HepG2 (cell line): ENCODE results near the gene MEG3. TPM values are rescaled to one million over a fixed set of nuclear protein-coding genes. Genes with fewer than 3 reads are reported as not detected.
A peak's percentile ranks its signal among the peaks of the same experiment; 100 is the strongest.

Experiments used
- ARID2 ChIP-seq: sonication (generic); formaldehyde crosslinking; IDR thresholded peaks from 2 replicates; pipeline ENCODE4 v1.8.1; 2022; ENCODE audit warnings: mild to moderate bottlenecking, missing genetic modification reagents, borderline replicate concordance
- CEBPB ChIP-seq: IDR thresholded peaks from 2 replicates; pipeline ENCODE4 v1.6.1; 2011; ENCODE audit warnings: low read depth, low read length, improper control_type of control experiment, borderline replicate concordance
- FOXM1 ChIP-seq: sonication (generic); formaldehyde crosslinking; IDR thresholded peaks from 2 replicates; pipeline ENCODE4 v1.5.0; 2020; ENCODE audit warnings: missing genetic modification reagents
- HDAC2 ChIP-seq: sonication (generic); formaldehyde crosslinking; IDR thresholded peaks from 2 replicates; pipeline ENCODE4 v1.4.0; 2020; ENCODE audit warnings: missing genetic modification reagents
- JUNB ChIP-seq: sonication (generic); formaldehyde crosslinking; IDR thresholded peaks from 2 replicates; pipeline ENCODE4 v1.8.0; 2022; ENCODE audit warnings: missing genetic modification reagents, mild to moderate bottlenecking, borderline replicate concordance
- KLF11 ChIP-seq: IDR thresholded peaks from 2 replicates; pipeline ENCODE4 v1.6.1; 2016; ENCODE audit warnings: missing compliant biosample characterization
- MIER2 ChIP-seq: IDR thresholded peaks from 2 replicates; pipeline ENCODE4 v1.6.1; 2016; ENCODE audit warnings: missing biosample characterization, missing genetic modification reagents
- TOE1 ChIP-seq: sonication (generic); formaldehyde crosslinking; IDR thresholded peaks from 2 replicates; pipeline ENCODE4 v1.4.0; 2020; ENCODE audit warnings: mild to moderate bottlenecking, missing genetic modification reagents
- ZBTB2 ChIP-seq: sonication (generic); formaldehyde crosslinking; IDR thresholded peaks from 2 replicates; pipeline ENCODE4 v1.8.0; 2022; ENCODE audit warnings: low read depth, missing genetic modification reagents
- ZC3H4 ChIP-seq: sonication (generic); formaldehyde crosslinking; IDR thresholded peaks from 2 replicates; pipeline ENCODE4 v1.4.0; 2020; ENCODE audit warnings: missing genetic modification reagents, borderline replicate concordance
- ZFY ChIP-seq: sonication (generic); formaldehyde crosslinking; IDR thresholded peaks from 2 replicates; pipeline ENCODE4 v1.4.0; 2020; ENCODE audit warnings: missing genetic modification reagents
- ZNF552 ChIP-seq: sonication (generic); formaldehyde crosslinking; IDR thresholded peaks from 2 replicates; pipeline ENCODE4 v1.9.0; 2022; ENCODE audit warnings: missing genetic modification reagents, mild to moderate bottlenecking, borderline replicate concordance
- ZNF777 ChIP-seq: sonication (generic); formaldehyde crosslinking; IDR thresholded peaks from 2 replicates; pipeline ENCODE4 v1.4.0; 2020; ENCODE audit warnings: missing genetic modification reagents
- ZNF792 ChIP-seq: IDR thresholded peaks from 2 replicates; pipeline ENCODE4 v1.6.1; 2016
- ZSCAN5A ChIP-seq: sonication (generic); formaldehyde crosslinking; IDR thresholded peaks from 2 replicates; pipeline ENCODE4 v1.8.0; 2022; ENCODE audit warnings: mild to moderate bottlenecking, missing genetic modification reagents, borderline replicate concordance
- polyA plus RNA-seq, 8 experiments: library from polyadenylated mRNA; depleted of rRNA in 3 of 8; stranded (reverse) in 7 of 8; unstranded in 1 of 8; fragments of >200 nt; fragmentation: Illumina TruSeq in 4 of 8; extraction: Trizol in 4 of 8; gene quantifications; 2 replicates each; pipeline versions ENCODE4 v1.2.1 to v1.2.3, GENCODE V29; 2011 to 2016; ENCODE audit warnings: low read depth in 4 of 8, missing spikeins in 1 of 8, mixed read lengths in 1 of 8; ENCODE audit not compliant: insufficient read depth in 1 of 8
- total RNA-seq, 5 experiments: library from RNA; depleted of rRNA; stranded (reverse); fragments of >200 nt; fragmentation: Illumina TruSeq; extraction: Trizol; gene quantifications; 2 replicates each; pipeline ENCODE4 v1.2.3, GENCODE V29; 2016; ENCODE audit warnings: low read depth in 1 of 5
- TF ChIP-seq, protein P1 (sequence below): sonication (generic); formaldehyde crosslinking; IDR thresholded peaks from 2 replicates; pipeline ENCODE4 v1.5.0; 2020; ENCODE audit warnings: mild to moderate bottlenecking, missing genetic modification reagents
- TF ChIP-seq, protein P2 (sequence below): sonication (generic); formaldehyde crosslinking; IDR thresholded peaks from 2 replicates; pipeline ENCODE4 v1.4.0; 2020; ENCODE audit warnings: missing genetic modification reagents, borderline replicate concordance
- TF ChIP-seq, protein P3 (sequence below): sonication (generic); IDR thresholded peaks from 2 replicates; pipeline ENCODE4 v1.6.1; 2016; ENCODE audit warnings: low read depth, borderline replicate concordance

MEG3 gene
- total and polyA plus RNA-seq, 2 of the 13 experiments (the other 11 are each of a cell fraction or from before 2014, with no cell fraction given) = 0.17 TPM; not detected in 1

GRCh38 chr14:100816950-100817901 lies 8.7 kb upstream of the MEG3 start (continued):
- TF ChIP-seq ZNF552 (CRISPR knock-in tag) (peak; percentile 90), MIER2 (CRISPR knock-in tag) (peak; percentile 78), ARID2 (CRISPR knock-in tag) (no peak), CEBPB (peak; percentile 94), ZNF792 (CRISPR knock-in tag) (peak; percentile 70; the same call in 1 of the 2 replicates), JUNB (CRISPR knock-in tag) (peak; percentile 78; the same call in 1 of the 2 replicates), HDAC2 (peak; percentile 99), ZFY (CRISPR knock-in tag) (peak; percentile 31), ZSCAN5A (CRISPR knock-in tag) (0 out of 2 replicates have a peak, but pooled peaks have one; percentile 75), KLF11 (CRISPR knock-in tag) (peak; percentile 56; the same call in 1 of the 2 replicates), TOE1 (CRISPR knock-in tag) (0 out of 2 replicates have a peak, but pooled peaks have one; percentile 28), ZNF777 (CRISPR knock-in tag) (no peak), FOXM1 (CRISPR knock-in tag) (no peak), ZC3H4 (CRISPR knock-in tag) (peak; percentile 81), ZBTB2 (0 out of 2 replicates have a peak, but pooled peaks have one; percentile 50)
- TF ChIP-seq, protein P1, sequence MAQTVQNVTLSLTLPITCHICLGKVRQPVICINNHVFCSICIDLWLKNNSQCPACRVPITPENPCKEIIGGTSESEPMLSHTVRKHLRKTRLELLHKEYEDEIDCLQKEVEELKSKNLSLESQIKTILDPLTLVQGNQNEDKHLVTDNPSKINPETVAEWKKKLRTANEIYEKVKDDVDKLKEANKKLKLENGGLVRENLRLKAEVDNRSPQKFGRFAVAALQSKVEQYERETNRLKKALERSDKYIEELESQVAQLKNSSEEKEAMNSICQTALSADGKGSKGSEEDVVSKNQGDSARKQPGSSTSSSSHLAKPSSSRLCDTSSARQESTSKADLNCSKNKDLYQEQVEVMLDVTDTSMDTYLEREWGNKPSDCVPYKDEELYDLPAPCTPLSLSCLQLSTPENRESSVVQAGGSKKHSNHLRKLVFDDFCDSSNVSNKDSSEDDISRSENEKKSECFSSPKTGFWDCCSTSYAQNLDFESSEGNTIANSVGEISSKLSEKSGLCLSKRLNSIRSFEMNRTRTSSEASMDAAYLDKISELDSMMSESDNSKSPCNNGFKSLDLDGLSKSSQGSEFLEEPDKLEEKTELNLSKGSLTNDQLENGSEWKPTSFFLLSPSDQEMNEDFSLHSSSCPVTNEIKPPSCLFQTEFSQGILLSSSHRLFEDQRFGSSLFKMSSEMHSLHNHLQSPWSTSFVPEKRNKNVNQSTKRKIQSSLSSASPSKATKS = peak; percentile 84; the same call in 1 of the 2 replicates
- TF ChIP-seq, protein P2, sequence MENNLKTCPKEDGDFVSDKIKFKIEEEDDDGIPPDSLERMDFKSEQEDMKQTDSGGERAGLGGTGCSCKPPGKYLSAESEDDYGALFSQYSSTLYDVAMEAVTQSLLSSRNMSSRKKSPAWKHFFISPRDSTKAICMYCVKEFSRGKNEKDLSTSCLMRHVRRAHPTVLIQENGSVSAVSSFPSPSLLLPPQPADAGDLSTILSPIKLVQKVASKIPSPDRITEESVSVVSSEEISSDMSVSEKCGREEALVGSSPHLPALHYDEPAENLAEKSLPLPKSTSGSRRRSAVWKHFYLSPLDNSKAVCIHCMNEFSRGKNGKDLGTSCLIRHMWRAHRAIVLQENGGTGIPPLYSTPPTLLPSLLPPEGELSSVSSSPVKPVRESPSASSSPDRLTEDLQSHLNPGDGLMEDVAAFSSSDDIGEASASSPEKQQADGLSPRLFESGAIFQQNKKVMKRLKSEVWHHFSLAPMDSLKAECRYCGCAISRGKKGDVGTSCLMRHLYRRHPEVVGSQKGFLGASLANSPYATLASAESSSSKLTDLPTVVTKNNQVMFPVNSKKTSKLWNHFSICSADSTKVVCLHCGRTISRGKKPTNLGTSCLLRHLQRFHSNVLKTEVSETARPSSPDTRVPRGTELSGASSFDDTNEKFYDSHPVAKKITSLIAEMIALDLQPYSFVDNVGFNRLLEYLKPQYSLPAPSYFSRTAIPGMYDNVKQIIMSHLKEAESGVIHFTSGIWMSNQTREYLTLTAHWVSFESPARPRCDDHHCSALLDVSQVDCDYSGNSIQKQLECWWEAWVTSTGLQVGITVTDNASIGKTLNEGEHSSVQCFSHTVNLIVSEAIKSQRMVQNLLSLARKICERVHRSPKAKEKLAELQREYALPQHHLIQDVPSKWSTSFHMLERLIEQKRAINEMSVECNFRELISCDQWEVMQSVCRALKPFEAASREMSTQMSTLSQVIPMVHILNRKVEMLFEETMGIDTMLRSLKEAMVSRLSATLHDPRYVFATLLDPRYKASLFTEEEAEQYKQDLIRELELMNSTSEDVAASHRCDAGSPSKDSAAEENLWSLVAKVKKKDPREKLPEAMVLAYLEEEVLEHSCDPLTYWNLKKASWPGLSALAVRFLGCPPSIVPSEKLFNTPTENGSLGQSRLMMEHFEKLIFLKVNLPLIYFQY (CRISPR knock-in tag) = peak; percentile 73; the same call in 1 of the 2 replicates
- TF ChIP-seq, protein P3, sequence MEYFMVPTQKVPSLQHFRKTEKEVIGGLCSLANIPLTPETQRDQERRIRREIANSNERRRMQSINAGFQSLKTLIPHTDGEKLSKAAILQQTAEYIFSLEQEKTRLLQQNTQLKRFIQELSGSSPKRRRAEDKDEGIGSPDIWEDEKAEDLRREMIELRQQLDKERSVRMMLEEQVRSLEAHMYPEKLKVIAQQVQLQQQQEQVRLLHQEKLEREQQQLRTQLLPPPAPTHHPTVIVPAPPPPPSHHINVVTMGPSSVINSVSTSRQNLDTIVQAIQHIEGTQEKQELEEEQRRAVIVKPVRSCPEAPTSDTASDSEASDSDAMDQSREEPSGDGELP = peak; percentile 89; the same call in 1 of the 2 replicates
